OCI-LY1 (cell line): ENCODE results near the gene SIDT1.

Experiments used
- H2AFZ ChIP-seq: fragments of 200-600 bp; sonication (generic), shearing (Covaris generic); 2 replicates; pipeline ENCODE4 v1.6.0; 2014; ENCODE audit warnings: antibody characterized with exemption, mild to moderate bottlenecking, low read length
- H3F3A ChIP-seq: fragments of 200-600 bp; sonication (generic), shearing (Covaris generic); 2 replicates; pipeline ENCODE4 v1.6.0; 2014; ENCODE audit warnings: mild to moderate bottlenecking, antibody characterized with exemption, low read length, moderate library complexity; ENCODE audit not compliant: insufficient read depth
- H3K27ac ChIP-seq: fragments of 200-600 bp; sonication (generic); 2 replicates; pipeline ENCODE4 v1.5.1; 2014; ENCODE audit warnings: low read length, mixed run types, mild to moderate bottlenecking, low read depth; ENCODE audit not compliant: poor library complexity, severe bottlenecking
- H3K27me3 ChIP-seq: fragments of 200-600 bp; sonication (generic); 2 replicates; pipeline ENCODE4 v1.6.0; 2014; ENCODE audit warnings: antibody characterized with exemption, mild to moderate bottlenecking, low read length, moderate library complexity; ENCODE audit not compliant: insufficient read depth
- H3K36me3 ChIP-seq: fragments of 200-600 bp; sonication (generic); 2 replicates; pipeline ENCODE4 v1.6.1; 2014; ENCODE audit warnings: mild to moderate bottlenecking, antibody characterized with exemption, low read length, moderate library complexity, mixed read lengths; ENCODE audit not compliant: insufficient read depth
- H3K4me1 ChIP-seq: fragments of 200-600 bp; sonication (generic); 2 replicates; pipeline ENCODE4 v1.5.1; 2014; ENCODE audit warnings: mild to moderate bottlenecking, low read length, moderate library complexity; ENCODE audit not compliant: insufficient read depth, severe bottlenecking
- H3K4me2 ChIP-seq: fragments of 200-600 bp; sonication (generic), shearing (Covaris generic); 2 replicates; pipeline ENCODE4 v1.6.1; 2014; ENCODE audit warnings: low read length
- H3K4me3 ChIP-seq: fragments of 200-600 bp; sonication (generic); 2 replicates; pipeline ENCODE4 v1.5.1; 2014; ENCODE audit warnings: low read length, low read depth, mild to moderate bottlenecking, mixed read lengths; ENCODE audit not compliant: poor library complexity, severe bottlenecking
- H3K79me2 ChIP-seq: fragments of 200-600 bp; shearing (Covaris generic); 2 replicates; pipeline ENCODE4 v1.6.1; 2016; ENCODE audit warnings: mixed run types, low read length, mixed read lengths; ENCODE audit not compliant: insufficient read depth
- H3K9ac ChIP-seq: fragments of 200-600 bp; sonication (generic), shearing (Covaris generic); 2 replicates; pipeline ENCODE4 v1.6.1; 2014; ENCODE audit warnings: mild to moderate bottlenecking, low read length, mixed read lengths
- H3K9me2 ChIP-seq: fragments of 200-600 bp; sonication (generic), shearing (Covaris generic); 2 replicates; pipeline ENCODE4 v1.6.1; 2014; ENCODE audit warnings: low read depth, mild to moderate bottlenecking, low read length, mixed read lengths
- H3K9me3 ChIP-seq: fragments of 200-600 bp; shearing (Covaris generic); 2 replicates; pipeline ENCODE4 v1.6.1; 2014; ENCODE audit warnings: low read length, mixed read lengths
- H4K20me1 ChIP-seq: fragments of 200-600 bp; sonication (generic), shearing (Covaris generic); 2 replicates; pipeline ENCODE4 v1.6.0; 2016; ENCODE audit warnings: mild to moderate bottlenecking, low read length; ENCODE audit not compliant: insufficient read depth
- CTCF ChIP-seq: fragments of 200-600 bp; sonication (generic), shearing (Covaris generic); IDR thresholded peaks from 2 replicates; pipeline ENCODE4 v1.5.1; 2017; ENCODE audit warnings: mild to moderate bottlenecking, antibody characterized with exemption, low read length, moderate library complexity, mixed read lengths
- EZH2 ChIP-seq: fragments of 200-600 bp; sonication (generic), shearing (Covaris generic); IDR thresholded peaks from 2 replicates; pipeline ENCODE4 v1.8.0; 2017; ENCODE audit warnings: borderline replicate concordance, mixed run types, mild to moderate bottlenecking, antibody characterized with exemption, low read length, moderate library complexity, mixed read lengths

The SIDT1 gene

DNA sequence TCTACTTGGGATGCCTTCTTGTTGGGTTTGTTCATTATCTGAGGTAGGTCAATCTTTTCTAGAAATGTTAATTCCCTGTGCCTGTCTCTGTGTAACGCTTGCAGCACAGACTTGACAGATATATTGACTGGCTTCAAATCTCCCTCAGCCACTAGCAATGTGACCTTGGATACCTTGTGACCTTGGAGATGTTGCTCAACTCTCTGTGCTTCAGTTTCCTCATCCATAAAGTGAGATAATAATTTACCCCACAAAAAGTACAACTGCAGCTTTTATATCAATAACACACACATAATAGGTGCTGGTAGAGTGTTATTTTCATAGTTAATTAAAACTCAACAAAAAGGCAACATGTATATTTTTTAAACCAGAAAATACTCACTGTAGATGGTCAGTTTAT, 52.9 kb downstream of the SIDT1 start:
- no peak overlapping the region for H3K27ac ChIP-seq
- no peaks in the 10 kb centered on the region for H3K36me3 ChIP-seq
- H3K79me2 ChIP-seq: no peaks in the 10 kb centered on the region
- H2AFZ ChIP-seq: no peak overlapping the region
- H3K4me2 ChIP-seq: no peak overlapping the region
- H3F3A ChIP-seq: no peaks in the 10 kb centered on the region
- no peaks in the 10 kb centered on the region for H3K9me3 ChIP-seq
- no peaks in the 10 kb centered on the region for H3K9me2 ChIP-seq
- TF ChIP-seq EZH2: no peak
- TF ChIP-seq CTCF: no peak
- no peaks in the 10 kb centered on the region for H3K4me1 ChIP-seq
- no peaks in the 10 kb centered on the region for H3K27me3 ChIP-seq
- no peak overlapping the region for H3K9ac ChIP-seq
- H4K20me1 ChIP-seq: no peaks in the 10 kb centered on the region
- H3K4me3 ChIP-seq: no peak overlapping the region

- Histone ChIP-seq H3K9me3 (no peaks in the 10 kb centered on the region), H3F3A (no peaks in the 10 kb centered on the region), H3K27me3 (no peaks in the 10 kb centered on the region), H3K9me2 (no peaks in the 10 kb centered on the region), H3K36me3 (no peaks in the 10 kb centered on the region), H3K4me1 (no peaks in the 10 kb centered on the region), H4K20me1 (no peaks in the 10 kb centered on the region), H3K9ac (no peak overlapping the region), H3K79me2 (no peaks in the 10 kb centered on the region), H2AFZ (no peak overlapping the region), H3K4me3 (no peak overlapping the region), H3K27ac (no peak overlapping the region), H3K4me2 (no peak overlapping the region)
- TF ChIP-seq EZH2: no peak
- TF ChIP-seq CTCF: no peak
These were observed 53.4 kb downstream of the SIDT1 start for GRCh38 chr3:113585720-113586119.

DNA sequence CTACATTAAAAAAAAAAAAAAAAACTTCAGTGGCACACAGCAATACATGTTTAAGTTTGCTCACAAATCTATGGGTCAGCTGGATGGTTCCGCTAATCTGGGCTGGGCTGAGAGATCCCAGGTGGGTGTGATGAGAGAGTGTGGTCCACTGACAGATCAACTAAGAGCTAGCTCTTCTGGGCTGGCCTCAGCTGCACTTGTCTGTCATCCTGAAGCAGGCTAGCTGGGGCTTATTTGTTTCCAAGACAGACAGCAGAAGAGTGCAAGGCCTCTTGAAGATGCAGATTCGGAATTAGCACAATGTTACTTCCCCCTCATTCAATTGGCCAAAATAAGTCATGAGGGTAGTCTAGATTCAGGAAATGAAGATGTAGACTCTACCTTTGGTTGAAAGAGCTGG, 56.5 kb downstream of the SIDT1 start:
- Histone ChIP-seq H3K27ac (no peak overlapping the region), H3K79me2 (no peaks in the 10 kb centered on the region), H3K9me3 (no peaks in the 10 kb centered on the region), H3K9ac (no peak overlapping the region), H3F3A (no peaks in the 10 kb centered on the region), H3K4me3 (no peak overlapping the region), H4K20me1 (no peaks in the 10 kb centered on the region), H3K4me1 (no peaks in the 10 kb centered on the region), H3K4me2 (no peak overlapping the region), H3K36me3 (no peaks in the 10 kb centered on the region), H3K9me2 (no peaks in the 10 kb centered on the region), H3K27me3 (no peaks in the 10 kb centered on the region), H2AFZ (no peak overlapping the region)
- TF ChIP-seq CTCF: no peak
- TF ChIP-seq EZH2: no peak
